Dermis microvascular lymphatic vessel endothelial cell (primary cell): ENCODE results near the gene TAS1R1. TPM values are rescaled to one million over a fixed set of nuclear protein-coding genes. Genes with fewer than 3 reads are reported as not detected.
A peak's percentile ranks its signal among the peaks of the same experiment; 100 is the strongest.

Source experiments
- DNase-seq, 2 donors: peaks; one replicate each; pipeline versions ENCODE4 v3.0.0 to v3.0.0-alpha.2; 2010; ENCODE audit warnings: low read depth in 2 of 2
- total RNA-seq: library from RNA; depleted of rRNA; stranded (reverse); fragments of >200 nt; gene quantifications from 2 replicates; pipeline ENCODE4 v1.2.1, GENCODE V29; 2014

TAS1R1 gene
- total RNA-seq, 1 donor from 2014 or later = not detected

- peak; percentile 67 to 93 for DNase-seq
Observed at GRCh38 chr1:6602669-6603237, 47.6 kb downstream of the TAS1R1 start, which contains the start of gene KLHL21. KLHL21 (minus strand) TSS chr1:6602869; CDS start chr1:6602817, 52 bp downstream.

GRCh38 chr1:6603238-6603914, 48.3 kb downstream of the TAS1R1 start:
- peak in 1 of 2 donors; percentile 76 for DNase-seq

GRCh38 chr1:6603915-6604558, 48.9 kb downstream of the TAS1R1 start:
- DNase-seq = peak; percentile 78 to 88

- peak in 1 of 2 donors; percentile 61 for DNase-seq
Observed at GRCh38 chr1:6612641-6613360, 57.7 kb downstream of the TAS1R1 start.

GRCh38 chr1:6613361-6614018, 58.4 kb downstream of the TAS1R1 start, which contains the start of gene PHF13:
PHF13 (plus strand) TSS chr1:6613731; CDS start chr1:6614067, 336 bp downstream.
- peak; percentile 96 to 100 for DNase-seq

GRCh38 chr1:6614019-6614928, 59.2 kb downstream of the TAS1R1 start:
- DNase-seq = peak in 1 of 2 donors; percentile 36

- DNase-seq = no peak
Observed at GRCh38 chr1:6614929-6615785, 60.0 kb downstream of the TAS1R1 start.

GRCh38 chr1:6619045-6619444, 63.9 kb downstream of the TAS1R1 start:
- no peak for DNase-seq

GRCh38 chr1:6621429-6622391, 66.6 kb downstream of the TAS1R1 start:
- DNase-seq = no peak

GRCh38 chr1:6622396-6623152, 67.5 kb downstream of the TAS1R1 start:
- DNase-seq = no peak

- no peak for DNase-seq
Observed at GRCh38 chr1:6623269-6623965, 68.3 kb downstream of the TAS1R1 start.

- DNase-seq = peak; percentile 51 to 87
Observed at GRCh38 chr1:6624710-6625583, 69.8 kb downstream of the TAS1R1 start, which contains the start of gene THAP3. THAP3 (plus strand) TSS chr1:6624868; CDS start chr1:6625219, 351 bp downstream.

- DNase-seq = peak in 1 of 2 donors; percentile 49
Observed at GRCh38 chr1:6625584-6626149, 70.6 kb downstream of the TAS1R1 start.

GRCh38 chr1:6627031-6627430, 71.9 kb downstream of the TAS1R1 start:
- DNase-seq = no peak

GRCh38 chr1:6627841-6628545, 72.9 kb downstream of the TAS1R1 start:
- no peak for DNase-seq
